GM12878 (cell line): ENCODE measurements around the gene PRDM16. TPM values are rescaled to one million over a fixed set of nuclear protein-coding genes. Genes with fewer than 3 reads are reported as not detected.

ENCODE experiments used
- ESRRA ChIP-seq: IDR thresholded peaks from 2 replicates; pipeline ENCODE4 v1.6.1; 2012; ENCODE audit warnings: mild to moderate bottlenecking, low read length, improper control_type of control experiment
- ETV6 ChIP-seq, 2 experiments: fragments of 450-650 bp in 1 of 2; IDR thresholded peaks in 1 of 2; conservative IDR thresholded peaks in 1 of 2; 2 replicates each; pipeline ENCODE4 v1.6.1; 2014; ENCODE audit warnings: antibody characterized with exemption in 1 of 2, borderline replicate concordance in 1 of 2, low read depth in 1 of 2, mild to moderate bottlenecking in 1 of 2, moderate library complexity in 1 of 2
- HDAC2 ChIP-seq: fragments of 200-600 bp; sonication (generic); IDR thresholded peaks from 2 replicates; pipeline ENCODE4 v1.6.1; 2017
- HDGF ChIP-seq: fragments of 450-650 bp; IDR thresholded peaks from 2 replicates; pipeline ENCODE4 v1.6.1; 2016; ENCODE audit warnings: antibody characterized with exemption
- IKZF2 ChIP-seq, 2 experiments: fragments of 450-650 bp; IDR thresholded peaks; 2 replicates each; pipeline ENCODE4 v1.6.1; 2017; ENCODE audit warnings: mild to moderate bottlenecking in 2 of 2, moderate library complexity in 2 of 2
- NFXL1 ChIP-seq: fragments of 450-650 bp; IDR thresholded peaks from 2 replicates; pipeline ENCODE4 v1.6.1; 2017; ENCODE audit warnings: antibody characterized with exemption, mild to moderate bottlenecking, borderline replicate concordance
- POLR2AphosphoS2 ChIP-seq: IDR thresholded peaks from 2 replicates; pipeline ENCODE4 v1.6.1; 2011; ENCODE audit warnings: low read depth, mild to moderate bottlenecking, low read length, improper control_type of control experiment, moderate library complexity
- SPI1 ChIP-seq: IDR thresholded peaks from 2 replicates; pipeline ENCODE4 v1.6.1; 2011; ENCODE audit warnings: low read depth, mild to moderate bottlenecking, low read length, moderate library complexity, borderline replicate concordance; ENCODE audit not compliant: insufficient read depth
- SRF ChIP-seq, 2 experiments: IDR thresholded peaks; 2 replicates each; pipeline ENCODE4 v1.6.1; 2011; ENCODE audit warnings: low read depth in 2 of 2, low read length in 2 of 2, mild to moderate bottlenecking in 1 of 2, moderate library complexity in 1 of 2
- ZSCAN29 ChIP-seq: fragments of 450-650 bp; IDR thresholded peaks from 2 replicates; pipeline ENCODE4 v1.6.1; 2017; ENCODE audit warnings: mild to moderate bottlenecking, moderate library complexity
- polyA plus RNA-seq, 11 experiments: library from polyadenylated mRNA; depleted of rRNA in 4 of 11; unstranded in 6 of 11; stranded (reverse) in 5 of 11; fragments of >200 nt; fragmentation: Nextera tagmentation in 4 of 11; fragmentation: Illumina TruSeq in 1 of 11; extraction: Ambion mirVana in 4 of 11; extraction: Trizol in 1 of 11; gene quantifications; 1 replicate in 1 of 11; 2 replicates in 10 of 11; pipeline versions ENCODE4 v1.2.1 to v1.2.3, GENCODE V29; 2011 to 2016; ENCODE audit warnings: inconsistent platforms in 2 of 11, missing spikeins in 2 of 11, low read depth in 1 of 11
- total RNA-seq, 4 experiments: library from RNA; depleted of rRNA in 3 of 4; stranded (reverse); fragments of >200 nt in 3 of 4; fragmentation: Illumina TruSeq in 1 of 4; extraction: Trizol in 1 of 4; gene quantifications; 2 replicates each; pipeline versions ENCODE4 v1.2.1 to v1.2.3, GENCODE V29; 2013 to 2021
- TF ChIP-seq, protein P1 (sequence below): IDR thresholded peaks from 2 replicates; pipeline ENCODE4 v1.6.1; 2011; ENCODE audit warnings: borderline replicate concordance, low read depth, mild to moderate bottlenecking, moderate library complexity, low read length; ENCODE audit not compliant: insufficient read depth, poor library complexity, severe bottlenecking
- TF ChIP-seq, protein P2 (sequence below): IDR thresholded peaks from 2 replicates; pipeline ENCODE4 v1.6.1; 2012; ENCODE audit warnings: low read length, inconsistent platforms

Gene PRDM16
- total and polyA plus RNA-seq, 10 of the 15 experiments (the other 5 are each of a cell fraction or from before 2014, with no cell fraction given): 0.03 TPM; not detected in 9

- TF ChIP-seq, protein P1, sequence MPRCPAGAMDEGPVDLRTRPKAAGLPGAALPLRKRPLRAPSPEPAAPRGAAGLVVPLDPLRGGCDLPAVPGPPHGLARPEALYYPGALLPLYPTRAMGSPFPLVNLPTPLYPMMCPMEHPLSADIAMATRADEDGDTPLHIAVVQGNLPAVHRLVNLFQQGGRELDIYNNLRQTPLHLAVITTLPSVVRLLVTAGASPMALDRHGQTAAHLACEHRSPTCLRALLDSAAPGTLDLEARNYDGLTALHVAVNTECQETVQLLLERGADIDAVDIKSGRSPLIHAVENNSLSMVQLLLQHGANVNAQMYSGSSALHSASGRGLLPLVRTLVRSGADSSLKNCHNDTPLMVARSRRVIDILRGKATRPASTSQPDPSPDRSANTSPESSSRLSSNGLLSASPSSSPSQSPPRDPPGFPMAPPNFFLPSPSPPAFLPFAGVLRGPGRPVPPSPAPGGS: no peak
- TF ChIP-seq SRF (IDR thresholded peaks at IDR 0.05; ENCODE audit: low read depth in 2 of 2, low read length in 2 of 2): no peak
- TF ChIP-seq SPI1: no peak
- TF ChIP-seq IKZF2 (IDR thresholded peaks at IDR 0.05): no peak
- TF ChIP-seq HDAC2: no peak
- TF ChIP-seq POLR2AphosphoS2: no peak
- TF ChIP-seq ESRRA: no peak
- TF ChIP-seq NFXL1: no peak
- no peak for TF ChIP-seq ETV6 (conservative IDR thresholded peaks at IDR 0.05 in 1 of 2, IDR thresholded peaks at IDR 0.05 in 1 of 2; ENCODE audit: borderline replicate concordance in 1 of 2, low read depth in 1 of 2)
- TF ChIP-seq, protein P2, sequence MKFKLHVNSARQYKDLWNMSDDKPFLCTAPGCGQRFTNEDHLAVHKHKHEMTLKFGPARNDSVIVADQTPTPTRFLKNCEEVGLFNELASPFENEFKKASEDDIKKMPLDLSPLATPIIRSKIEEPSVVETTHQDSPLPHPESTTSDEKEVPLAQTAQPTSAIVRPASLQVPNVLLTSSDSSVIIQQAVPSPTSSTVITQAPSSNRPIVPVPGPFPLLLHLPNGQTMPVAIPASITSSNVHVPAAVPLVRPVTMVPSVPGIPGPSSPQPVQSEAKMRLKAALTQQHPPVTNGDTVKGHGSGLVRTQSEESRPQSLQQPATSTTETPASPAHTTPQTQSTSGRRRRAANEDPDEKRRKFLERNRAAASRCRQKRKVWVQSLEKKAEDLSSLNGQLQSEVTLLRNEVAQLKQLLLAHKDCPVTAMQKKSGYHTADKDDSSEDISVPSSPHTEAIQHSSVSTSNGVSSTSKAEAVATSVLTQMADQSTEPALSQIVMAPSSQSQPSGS: no peak
- TF ChIP-seq HDGF: no peak
- no peak for TF ChIP-seq ZSCAN29
Observed at GRCh38 chr1:3373175-3373574, 304.2 kb downstream of the PRDM16 start (continued).
